Ascending aorta (tissue), 2 donors: ENCODE measurements around the gene DIP2C. TPM values are rescaled to one million over a fixed set of nuclear protein-coding genes. Genes with fewer than 3 reads are reported as not detected.
A peak's percentile ranks its signal among the peaks of the same experiment; 100 is the strongest.

Experiments
- DNase-seq, 2 donors: peaks; one replicate each; pipeline ENCODE4 v3.0.0-alpha.2; 2019; ENCODE audit warnings: low spot score in 2 of 2
- H3K27ac ChIP-seq, 2 donors: fragments of 200-600 bp; sonication (generic); one replicate each; pipeline ENCODE4 v1.5.1; 2016 to 2017; ENCODE audit warnings: mild to moderate bottlenecking in 1 of 2
- H3K27me3 ChIP-seq: fragments of 200-600 bp; sonication (generic); one replicate; pipeline ENCODE4 v1.5.1; 2017
- H3K36me3 ChIP-seq, 2 donors: fragments of 200-600 bp; sonication (generic); one replicate each; pipeline ENCODE4 v1.5.1; 2016
- H3K4me1 ChIP-seq, 2 donors: fragments of 200-600 bp; sonication (generic); one replicate each; pipeline ENCODE4 v1.5.1; 2016 to 2017; ENCODE audit warnings: mild to moderate bottlenecking in 1 of 2
- H3K4me3 ChIP-seq, 2 donors: fragments of 200-600 bp; sonication (generic); one replicate each; pipeline ENCODE4 v1.5.1; 2016 to 2017; ENCODE audit warnings: mild to moderate bottlenecking in 1 of 2
- H3K9me3 ChIP-seq, 2 donors: fragments of 200-600 bp; sonication (generic); one replicate each; pipeline ENCODE4 v1.5.1; 2016
- intact Hi-C: fragments of 100-400 bp; cut with DNase I; formaldehyde crosslinking; loops from one replicate; pipeline ENCODE4 v1.15.1; 2023
- total RNA-seq: library from RNA; depleted of rRNA; stranded (reverse); fragments of >200 nt; gene quantifications from one replicate; pipeline ENCODE4 v1.1.0, GENCODE V29; 2016
- TF ChIP-seq, protein P1 (sequence below), 3 experiments: fragments of 200-600 bp in 2 of 3; fragments of 450-650 bp in 1 of 3; sonication (generic) in 2 of 3; IDR thresholded peaks; one replicate each; pipeline ENCODE4 v1.5.1; 2016 to 2019; ENCODE audit warnings: antibody characterized with exemption in 3 of 3, mild to moderate bottlenecking in 1 of 3, moderate library complexity in 1 of 3

The DIP2C gene
- total RNA-seq, 1 donor from 2014 or later = 14.7 TPM

DNA sequence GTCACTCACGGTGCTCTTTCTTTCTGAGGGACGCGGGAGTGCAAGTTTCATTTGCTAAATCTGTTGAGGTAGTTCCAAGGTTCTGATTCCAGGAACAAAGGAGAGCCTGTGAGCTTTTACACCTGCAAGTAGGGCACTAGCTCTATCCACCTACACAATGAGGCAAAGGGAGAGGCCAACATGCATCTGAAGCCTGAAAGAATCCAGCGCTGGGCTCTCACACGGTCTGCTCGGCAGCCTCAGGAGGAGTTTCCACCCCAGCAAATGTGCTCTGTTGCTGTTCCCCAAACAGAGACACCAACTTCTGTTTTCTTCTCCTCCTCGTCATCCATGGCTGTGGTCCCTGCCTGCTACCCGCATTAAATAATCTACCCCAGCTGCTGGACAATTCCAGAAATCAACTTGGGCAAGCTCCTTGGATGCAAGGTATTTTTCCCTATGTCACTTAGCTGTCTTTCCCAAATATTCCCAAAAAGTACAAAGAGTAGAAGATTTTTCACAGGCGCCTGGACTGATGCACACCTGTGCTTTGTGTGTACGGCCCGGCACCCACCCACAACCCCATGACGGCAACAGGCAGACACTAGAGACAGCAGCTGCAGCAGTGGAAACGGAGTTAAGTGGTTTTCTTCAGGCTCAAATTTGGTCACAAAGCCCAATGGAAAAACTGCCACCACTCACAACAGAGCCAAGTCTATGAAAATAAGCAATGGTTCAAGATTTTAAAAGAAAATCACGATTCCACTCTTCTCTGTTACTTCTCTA, 377.4 kb downstream of the DIP2C start:
- peaks cover 2 to 3% of the 10 kb centered on the region in 2 donors for H3K4me1 ChIP-seq
- peaks cover 4 to 23% of the 10 kb centered on the region in 2 donors for H3K36me3 ChIP-seq
- H3K9me3 ChIP-seq = no peaks in the 10 kb centered on the region
- H3K27me3 ChIP-seq = no peaks in the 10 kb centered on the region
- no peak for DNase-seq
- TF ChIP-seq, protein P1, sequence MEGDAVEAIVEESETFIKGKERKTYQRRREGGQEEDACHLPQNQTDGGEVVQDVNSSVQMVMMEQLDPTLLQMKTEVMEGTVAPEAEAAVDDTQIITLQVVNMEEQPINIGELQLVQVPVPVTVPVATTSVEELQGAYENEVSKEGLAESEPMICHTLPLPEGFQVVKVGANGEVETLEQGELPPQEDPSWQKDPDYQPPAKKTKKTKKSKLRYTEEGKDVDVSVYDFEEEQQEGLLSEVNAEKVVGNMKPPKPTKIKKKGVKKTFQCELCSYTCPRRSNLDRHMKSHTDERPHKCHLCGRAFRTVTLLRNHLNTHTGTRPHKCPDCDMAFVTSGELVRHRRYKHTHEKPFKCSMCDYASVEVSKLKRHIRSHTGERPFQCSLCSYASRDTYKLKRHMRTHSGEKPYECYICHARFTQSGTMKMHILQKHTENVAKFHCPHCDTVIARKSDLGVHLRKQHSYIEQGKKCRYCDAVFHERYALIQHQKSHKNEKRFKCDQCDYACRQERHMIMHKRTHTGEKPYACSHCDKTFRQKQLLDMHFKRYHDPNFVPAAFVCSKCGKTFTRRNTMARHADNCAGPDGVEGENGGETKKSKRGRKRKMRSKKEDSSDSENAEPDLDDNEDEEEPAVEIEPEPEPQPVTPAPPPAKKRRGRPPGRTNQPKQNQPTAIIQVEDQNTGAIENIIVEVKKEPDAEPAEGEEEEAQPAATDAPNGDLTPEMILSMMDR (IDR thresholded peaks at IDR 0.05) = no peak
- no peak overlapping the region for H3K27ac ChIP-seq
- intact Hi-C loops = no loop called here
- no peak overlapping the region for H3K4me3 ChIP-seq

- intact Hi-C loops = no loop called here
These were observed 378.4 kb downstream of the DIP2C start for GRCh38 chr10:310976-311639.

DNA sequence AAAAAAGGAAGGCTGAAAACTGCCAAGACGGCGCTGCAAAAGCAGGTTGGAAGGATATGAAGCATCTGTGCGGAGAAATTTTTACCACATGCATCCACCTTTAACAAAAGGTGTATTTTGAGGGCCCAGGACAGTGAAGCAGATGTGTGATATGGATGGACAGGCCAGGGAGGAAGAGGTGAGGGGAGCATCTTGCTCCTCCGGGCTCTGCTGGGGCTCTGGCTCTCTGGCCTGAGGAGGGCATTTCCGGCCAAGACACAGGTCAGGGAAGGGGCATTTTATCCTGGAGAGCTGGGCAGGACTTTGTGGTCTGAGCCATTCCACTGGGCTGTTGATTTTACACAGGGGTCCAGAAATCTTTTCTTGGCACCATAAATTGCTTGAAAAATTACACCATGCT, 379.1 kb downstream of the DIP2C start:
- H3K36me3 ChIP-seq = peaks cover 8 to 22% of the 10 kb centered on the region in 2 donors
- TF ChIP-seq, protein P1 (IDR thresholded peaks at IDR 0.05) = no peak
- no peak overlapping the region for H3K4me3 ChIP-seq
- no peak for DNase-seq
- intact Hi-C loops = no loop called here
- peaks cover 2 to 3% of the 10 kb centered on the region in 2 donors for H3K4me1 ChIP-seq
- H3K27me3 ChIP-seq = no peaks in the 10 kb centered on the region
- no peaks in the 10 kb centered on the region for H3K9me3 ChIP-seq
- H3K27ac ChIP-seq = no peak overlapping the region

More at GRCh38 chr10:310976-311639, 378.4 kb downstream of the DIP2C start:
- Histone ChIP-seq H3K9me3 (no peaks in the 10 kb centered on the region), H3K27ac (no peak overlapping the region), H3K4me1 (peaks cover 2 to 3% of the 10 kb centered on the region in 2 donors), H3K27me3 (no peaks in the 10 kb centered on the region), H3K36me3 (peaks cover 8 to 22% of the 10 kb centered on the region in 2 donors), H3K4me3 (no peak overlapping the region)
- DNase-seq = no peak
- TF ChIP-seq, protein P1 (IDR thresholded peaks at IDR 0.05) = no peak

GRCh38 chr10:308572-309085, 380.8 kb downstream of the DIP2C start:
- peaks cover 2 to 3% of the 10 kb centered on the region in 2 donors for H3K4me1 ChIP-seq
- intact Hi-C loops = no loop called here
- peak overlapping the region; percentile 28 to 51 for H3K27ac ChIP-seq
- peaks cover 8 to 26% of the 10 kb centered on the region in 2 donors for H3K36me3 ChIP-seq
- TF ChIP-seq, protein P1 (IDR thresholded peaks at IDR 0.05) = no peak
- H3K4me3 ChIP-seq = no peak overlapping the region
- no peaks in the 10 kb centered on the region for H3K27me3 ChIP-seq
- H3K9me3 ChIP-seq = no peaks in the 10 kb centered on the region
- DNase-seq = no peak

DNA sequence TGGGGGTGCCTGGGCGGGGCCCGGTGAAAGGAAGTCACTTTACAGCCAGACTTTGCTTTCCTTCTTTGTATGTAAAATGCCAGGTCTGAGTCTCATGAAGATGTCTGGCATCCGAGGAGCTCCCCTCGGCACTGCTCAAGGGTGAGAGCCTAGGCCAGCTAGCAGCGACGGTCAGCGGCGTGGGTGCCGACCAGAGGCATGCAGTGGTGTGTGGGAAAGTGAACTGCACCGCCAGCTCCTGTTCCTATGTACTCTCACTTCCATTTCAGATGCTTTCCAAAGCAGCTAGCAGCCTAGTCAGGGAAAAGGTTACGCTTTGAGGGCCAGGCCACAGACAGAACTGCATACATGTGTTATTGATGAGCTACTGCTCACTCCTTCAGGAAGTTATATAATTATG, 381.4 kb downstream of the DIP2C start:
- intact Hi-C loops = no loop called here
- H3K9me3 ChIP-seq = no peaks in the 10 kb centered on the region
- DNase-seq = no peak
- TF ChIP-seq, protein P1 (IDR thresholded peaks at IDR 0.05) = no peak
- peaks cover 8 to 26% of the 10 kb centered on the region in 2 donors for H3K36me3 ChIP-seq
- no peaks in the 10 kb centered on the region for H3K27me3 ChIP-seq
- peaks cover 2 to 3% of the 10 kb centered on the region in 2 donors for H3K4me1 ChIP-seq
- H3K4me3 ChIP-seq = no peak overlapping the region
- peak overlapping the region; percentile 26 to 28 for H3K27ac ChIP-seq
